Mucosa of descending colon (tissue), 3 donors: ENCODE measurements around the gene PTPRD. TPM values are rescaled to one million over a fixed set of nuclear protein-coding genes. Genes with fewer than 3 reads are reported as not detected.

ENCODE experiments used
- ATAC-seq: fragments of 200-7000 bp; cut with Tn5 transposase; one replicate; pipeline ENCODE4 v1.9.1; 2020; ENCODE audit warnings: mild to moderate bottlenecking, moderate library complexity
- DNase-seq, 3 donors: peaks; one replicate each; pipeline ENCODE4 v3.0.0-alpha.2; 2020
- H3K36me3 ChIP-seq: fragments of 200-600 bp; one replicate; pipeline ENCODE4 v1.8.0; 2021; ENCODE audit warnings: low read depth, mild to moderate bottlenecking
- H3K4me1 ChIP-seq: fragments of 200-600 bp; one replicate; pipeline ENCODE4 v1.8.0; 2021; ENCODE audit warnings: low read depth, mild to moderate bottlenecking
- H3K4me3 ChIP-seq: fragments of 200-600 bp; one replicate; pipeline ENCODE4 v1.8.0; 2021; ENCODE audit warnings: mild to moderate bottlenecking
- H3K9me3 ChIP-seq: fragments of 200-600 bp; one replicate; pipeline ENCODE4 v1.8.0; 2021; ENCODE audit warnings: mild to moderate bottlenecking
- CTCF ChIP-seq: fragments of 200-600 bp; IDR thresholded peaks from one replicate; pipeline ENCODE4 v1.8.0; 2022; ENCODE audit warnings: antibody characterized with exemption, mild to moderate bottlenecking
- intact Hi-C, 2 donors: fragments of 100-400 bp; cut with DNase I in 1 of 2; cut with micrococcal nuclease in 1 of 2; formaldehyde crosslinking; loops; one replicate each; pipeline versions ENCODE4 v1.11.0 to v1.11.1; 2022; cut with DNase I, micrococcal nuclease
- total RNA-seq, 3 donors: library from RNA; stranded (reverse); fragmentation: NEBNext Ultra II Directional in 2 of 3; extraction: Animal tissue kit (Norgen Biotek cat#: 25700) in 2 of 3; gene quantifications; one replicate each; pipeline versions ENCODE4 v1.2.1 to v1.2.4, GENCODE V29; 2021 to 2023
- donor health status: DM: no; HTN: no; CAD: no; lungs with moderate emphysema.
- donor health status: DM: no; HTN: no; CAD: no.
- donor health status: DM: no; HTN: yes; CAD: no.

The PTPRD gene
- total RNA-seq, 3 donors from 2014 or later: 52.7 to 128 (median 113) TPM

DNA sequence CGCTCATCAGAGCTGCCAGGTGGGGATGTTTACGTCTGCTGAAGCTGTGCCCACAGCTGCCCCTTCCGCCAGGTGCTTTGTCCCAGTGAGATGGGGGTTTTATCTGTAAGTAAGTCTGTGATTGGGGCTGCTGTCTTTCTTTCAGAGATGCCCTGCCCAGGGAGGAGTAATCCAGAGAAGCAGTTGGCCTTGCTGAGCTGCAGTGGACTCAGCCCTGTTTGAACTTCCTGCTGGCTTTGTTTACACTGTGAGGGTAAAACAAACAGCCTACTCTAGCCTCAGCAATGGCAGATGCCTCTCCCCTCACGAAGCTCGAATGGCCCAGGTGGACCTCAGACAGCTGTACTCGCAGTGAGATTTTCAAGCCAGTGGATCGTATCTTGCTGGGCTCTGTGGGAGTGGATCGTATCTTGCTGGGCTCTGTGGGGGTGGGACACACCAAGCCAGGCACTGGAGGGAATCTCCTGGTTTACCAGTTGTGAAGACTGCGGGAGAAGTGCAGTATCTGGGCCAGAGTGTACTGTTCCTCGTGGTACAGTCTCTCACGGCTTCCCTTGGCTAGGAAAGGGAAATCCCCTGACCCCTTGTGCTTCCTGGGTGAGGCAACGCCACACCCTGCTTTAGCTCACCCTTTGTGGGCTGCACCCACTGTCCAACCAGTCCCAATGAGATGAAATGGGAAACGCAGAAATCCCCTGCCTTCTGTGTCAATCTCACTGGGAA is 2283.1 kb downstream of the PTPRD start:
- no peak for TF ChIP-seq CTCF
- DNase-seq (peak in 2 of 3 donors; percentile 3 to 35), ATAC-seq (peak; percentile 94)

DNA sequence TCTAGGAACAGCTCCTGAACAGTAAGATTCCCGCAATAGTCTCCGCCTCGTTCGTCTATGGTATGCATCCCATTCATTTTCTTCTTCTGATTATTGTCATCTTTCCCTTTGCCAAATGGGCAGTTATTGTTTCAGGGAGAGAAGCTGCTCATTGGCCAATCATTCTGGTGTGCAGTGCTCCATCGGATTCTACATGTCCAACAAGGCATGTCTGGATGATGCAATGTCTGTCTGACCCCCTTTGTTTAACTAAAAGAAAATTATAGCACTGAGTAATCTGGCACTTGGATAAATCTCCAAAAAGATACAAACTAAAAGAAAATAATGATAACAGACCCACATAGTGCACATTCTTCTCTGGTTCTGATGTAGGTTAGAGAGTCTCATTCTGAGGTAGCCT is 2297.6 kb downstream of the PTPRD start:
- no peak for TF ChIP-seq CTCF
- H3K36me3 ChIP-seq: no peaks in the 10 kb centered on the region
- intact Hi-C loops: no loop called here
- H3K4me3 ChIP-seq: no peak overlapping the region
- no peak for ATAC-seq
- H3K9me3 ChIP-seq: peaks cover 5% of the 10 kb centered on the region
- no peaks in the 10 kb centered on the region for H3K4me1 ChIP-seq
- DNase-seq: no peak

More for the DNA sequence above, 2283.1 kb downstream of the PTPRD start:
- H3K4me1 ChIP-seq: no peaks in the 10 kb centered on the region
- intact Hi-C loops: no loop called here
- H3K36me3 ChIP-seq: no peaks in the 10 kb centered on the region
- no peak overlapping the region for H3K4me3 ChIP-seq
- H3K9me3 ChIP-seq: no peaks in the 10 kb centered on the region

GRCh38 chr9:8309258-8309657 is 2303.5 kb downstream of the PTPRD start:
- Histone ChIP-seq H3K4me3 (no peak overlapping the region), H3K4me1 (no peaks in the 10 kb centered on the region), H3K9me3 (peaks cover 5% of the 10 kb centered on the region), H3K36me3 (no peaks in the 10 kb centered on the region)
- DNase-seq (no peak), ATAC-seq (no peak)
- intact Hi-C loops: no loop called here
- no peak for TF ChIP-seq CTCF

- ATAC-seq (no peak), DNase-seq (no peak)
- Histone ChIP-seq H3K4me1 (no peaks in the 10 kb centered on the region), H3K9me3 (no peaks in the 10 kb centered on the region), H3K36me3 (no peaks in the 10 kb centered on the region), H3K4me3 (no peak overlapping the region)
- intact Hi-C loops: no loop called here
- no peak for TF ChIP-seq CTCF
Measured at GRCh38 chr9:8304720-8305119, 2308.1 kb downstream of the PTPRD start.

- no peak for TF ChIP-seq CTCF
- Histone ChIP-seq H3K4me3 (no peak overlapping the region), H3K9me3 (no peaks in the 10 kb centered on the region), H3K36me3 (no peaks in the 10 kb centered on the region), H3K4me1 (no peaks in the 10 kb centered on the region)
- intact Hi-C loops: no loop called here
- DNase-seq (peak in 1 of 3 donors; percentile 14), ATAC-seq (no peak)
Measured at GRCh38 chr9:8301296-8301695, 2311.5 kb downstream of the PTPRD start.

- TF ChIP-seq CTCF: no peak
- intact Hi-C loops: no loop called here
- H3K4me1 ChIP-seq: no peaks in the 10 kb centered on the region
- H3K9me3 ChIP-seq: no peaks in the 10 kb centered on the region
- no peak overlapping the region for H3K4me3 ChIP-seq
- DNase-seq: no peak
- H3K36me3 ChIP-seq: no peaks in the 10 kb centered on the region
- no peak for ATAC-seq
Measured at GRCh38 chr9:8297047-8297446, 2315.8 kb downstream of the PTPRD start.
